Left ventricle myocardium inferior (tissue), 1 donor: ENCODE results near the gene PTPRR. TPM values are rescaled to one million over a fixed set of nuclear protein-coding genes. Genes with fewer than 3 reads are reported as not detected.

Experiments
- DNase-seq: peaks from one replicate; pipeline ENCODE4 v3.0.0-alpha.2; 2020
- H3K27ac ChIP-seq: fragments of 200-600 bp; replicated peaks from 2 replicates; pipeline ENCODE4 v1.8.0; 2021
- H3K27me3 ChIP-seq: fragments of 200-600 bp; 2 replicates; pipeline ENCODE4 v1.8.0; 2021; ENCODE audit warnings: low read depth
- H3K36me3 ChIP-seq: fragments of 200-600 bp; 2 replicates; pipeline ENCODE4 v1.8.0; 2021
- H3K4me1 ChIP-seq: fragments of 200-600 bp; 2 replicates; pipeline ENCODE4 v1.8.0; 2021
- H3K4me3 ChIP-seq: fragments of 200-600 bp; 2 replicates; pipeline ENCODE4 v1.8.0; 2021; ENCODE audit warnings: mild to moderate bottlenecking, moderate library complexity
- H3K9me3 ChIP-seq: fragments of 200-600 bp; replicated peaks from 2 replicates; pipeline ENCODE4 v1.8.0; 2021
- intact Hi-C: fragments of 100-400 bp; cut with micrococcal nuclease; formaldehyde crosslinking; loops from one replicate; pipeline ENCODE4 v1.11.0; 2022
- total RNA-seq: library from RNA; stranded (reverse); fragmentation: NEBNext Ultra II Directional; extraction: Animal tissue kit (Norgen Biotek cat#: 25700); gene quantifications from one replicate; pipeline ENCODE4 v1.2.1, GENCODE V29; 2021
- TF ChIP-seq, protein P1 (sequence below): fragments of 200-600 bp; IDR thresholded peaks from 2 replicates; pipeline ENCODE4 v1.8.0; 2021; ENCODE audit warnings: antibody characterized with exemption, mild to moderate bottlenecking, borderline replicate concordance
- donor health status: DM: no; HTN: yes; CAD: no; lungs with severe emphysema.

Gene PTPRR
- total RNA-seq, 1 donor from 2014 or later: 1.3 TPM

DNA sequence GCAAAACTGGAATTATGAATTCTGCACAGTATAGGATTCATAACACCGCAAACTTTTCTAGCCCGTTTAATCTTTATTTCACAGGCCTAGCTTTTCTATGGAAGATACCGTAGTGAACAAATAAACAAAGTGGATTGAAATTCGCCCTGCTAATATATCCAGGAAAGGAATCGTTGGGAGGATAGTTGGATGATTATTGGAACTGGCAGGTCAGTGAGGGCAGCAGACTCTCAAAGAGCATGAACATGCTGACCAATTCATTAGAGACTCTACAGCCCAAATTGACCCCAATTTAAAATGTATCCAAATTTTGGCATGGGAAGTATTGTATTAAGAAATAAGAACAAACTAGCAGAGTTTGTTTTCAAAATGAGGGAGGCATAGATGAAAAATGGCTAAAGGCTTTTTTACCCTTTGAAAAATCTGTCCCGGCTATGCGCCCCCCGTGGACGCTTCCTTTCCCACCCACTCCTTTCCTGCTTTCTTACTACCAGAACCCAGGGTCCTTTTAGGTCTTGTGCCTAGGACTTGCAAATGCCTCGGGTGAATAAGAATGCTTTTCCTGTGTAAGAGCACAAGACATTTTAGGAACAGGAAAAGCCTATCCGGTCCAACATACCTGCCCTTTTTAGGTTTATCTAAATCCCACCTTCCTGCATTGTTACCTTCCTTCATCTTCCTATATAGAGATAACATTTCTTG, 198.7 kb downstream of the PTPRR start:
- peak overlapping the region; percentile 86 for H3K27ac ChIP-seq
- TF ChIP-seq, protein P1, sequence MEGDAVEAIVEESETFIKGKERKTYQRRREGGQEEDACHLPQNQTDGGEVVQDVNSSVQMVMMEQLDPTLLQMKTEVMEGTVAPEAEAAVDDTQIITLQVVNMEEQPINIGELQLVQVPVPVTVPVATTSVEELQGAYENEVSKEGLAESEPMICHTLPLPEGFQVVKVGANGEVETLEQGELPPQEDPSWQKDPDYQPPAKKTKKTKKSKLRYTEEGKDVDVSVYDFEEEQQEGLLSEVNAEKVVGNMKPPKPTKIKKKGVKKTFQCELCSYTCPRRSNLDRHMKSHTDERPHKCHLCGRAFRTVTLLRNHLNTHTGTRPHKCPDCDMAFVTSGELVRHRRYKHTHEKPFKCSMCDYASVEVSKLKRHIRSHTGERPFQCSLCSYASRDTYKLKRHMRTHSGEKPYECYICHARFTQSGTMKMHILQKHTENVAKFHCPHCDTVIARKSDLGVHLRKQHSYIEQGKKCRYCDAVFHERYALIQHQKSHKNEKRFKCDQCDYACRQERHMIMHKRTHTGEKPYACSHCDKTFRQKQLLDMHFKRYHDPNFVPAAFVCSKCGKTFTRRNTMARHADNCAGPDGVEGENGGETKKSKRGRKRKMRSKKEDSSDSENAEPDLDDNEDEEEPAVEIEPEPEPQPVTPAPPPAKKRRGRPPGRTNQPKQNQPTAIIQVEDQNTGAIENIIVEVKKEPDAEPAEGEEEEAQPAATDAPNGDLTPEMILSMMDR: no peak
- intact Hi-C loops: loop anchor here (2.0 to 10.0 kb wide), 3 partner anchors 131 to 840 kb away; partner anchors contain the start of gene CNOT2
- no peaks in the 10 kb centered on the region for H3K36me3 ChIP-seq
- peaks cover 47% of the 10 kb centered on the region for H3K4me1 ChIP-seq
- no peaks in the 10 kb centered on the region for H3K27me3 ChIP-seq
- no peak for DNase-seq
- no peak overlapping the region for H3K4me3 ChIP-seq
- H3K9me3 ChIP-seq: no peaks in the 10 kb centered on the region

DNA sequence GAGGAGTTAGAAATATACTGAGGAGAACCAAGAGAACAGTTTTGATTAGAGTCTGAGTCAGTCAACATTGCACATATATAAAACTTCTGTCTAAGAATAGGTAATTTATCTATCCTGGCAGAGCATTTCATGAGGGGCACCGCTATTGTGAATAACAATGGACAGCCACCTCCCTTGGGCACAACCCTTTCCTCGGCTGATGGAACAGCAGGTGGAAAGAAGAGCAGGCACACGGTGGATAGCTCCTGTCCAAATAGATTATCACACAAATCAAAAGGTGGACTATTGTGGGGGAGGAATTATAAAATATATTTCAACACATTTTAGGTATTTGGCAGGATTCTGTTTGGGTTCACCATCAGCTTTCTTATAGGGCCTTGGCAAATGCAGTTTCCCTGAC, 199.3 kb downstream of the PTPRR start:
- intact Hi-C loops: loop anchor here (2.0 to 10.0 kb wide), 3 partner anchors 130 to 839 kb away; partner anchors contain the start of gene CNOT2

DNA sequence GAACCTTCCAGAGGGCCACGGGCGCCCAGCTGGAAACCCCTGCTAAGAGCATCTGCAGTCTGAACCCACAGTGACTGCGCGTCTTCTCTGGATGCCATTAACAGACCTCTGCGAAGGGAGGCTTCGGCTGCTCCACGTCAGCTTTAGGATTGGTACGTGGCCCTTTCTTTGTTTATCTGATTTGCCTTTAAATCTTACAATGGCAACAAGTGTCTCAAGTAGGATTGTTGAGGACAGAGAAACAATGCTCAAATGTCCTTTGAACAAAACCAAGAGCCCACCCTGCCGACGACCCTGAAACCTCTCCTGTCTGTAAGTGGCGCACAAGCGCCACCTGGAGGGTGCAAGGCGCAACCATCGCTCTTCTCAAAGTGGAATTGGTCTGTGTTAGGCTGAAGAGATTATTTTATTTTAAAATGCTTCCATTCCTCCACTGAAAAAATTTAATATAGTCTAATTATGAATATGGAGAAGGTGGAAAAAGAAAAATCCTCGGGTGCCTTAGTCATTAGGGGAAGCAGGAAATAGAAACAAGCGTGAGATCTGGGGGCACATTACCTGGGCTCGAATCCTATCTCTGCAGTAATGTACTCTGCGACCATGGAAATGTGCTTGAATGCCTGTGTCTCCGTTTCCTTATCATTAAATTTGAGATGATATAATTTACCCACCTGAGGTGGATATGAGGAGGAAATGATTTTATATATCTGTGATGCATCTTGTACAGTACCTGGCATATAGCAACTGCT, 200.7 kb downstream of the PTPRR start:
- Histone ChIP-seq H3K27me3 (no peaks in the 10 kb centered on the region), H3K4me1 (peaks cover 44% of the 10 kb centered on the region), H3K27ac (peak overlapping the region; percentile 86), H3K9me3 (no peaks in the 10 kb centered on the region), H3K36me3 (no peaks in the 10 kb centered on the region), H3K4me3 (peak overlapping the region; percentile 55)
- TF ChIP-seq, protein P1: peak; percentile 92
- DNase-seq: peak; percentile 23
- intact Hi-C loops: loop anchor here (2.0 to 10.0 kb wide), 3 partner anchors 129 to 838 kb away; partner anchors contain the start of gene CNOT2

More for the DNA sequence above, 199.3 kb downstream of the PTPRR start:
- Histone ChIP-seq H3K4me1 (peaks cover 47% of the 10 kb centered on the region), H3K27ac (peak overlapping the region; percentile 86), H3K4me3 (no peak overlapping the region), H3K27me3 (no peaks in the 10 kb centered on the region), H3K9me3 (no peaks in the 10 kb centered on the region), H3K36me3 (no peaks in the 10 kb centered on the region)
- DNase-seq: no peak
- TF ChIP-seq, protein P1: no peak

- Histone ChIP-seq H3K9me3 (no peaks in the 10 kb centered on the region), H3K36me3 (no peaks in the 10 kb centered on the region), H3K4me3 (peak overlapping the region; percentile 55), H3K27ac (peak overlapping the region; percentile 86), H3K27me3 (no peaks in the 10 kb centered on the region), H3K4me1 (peaks cover 36% of the 10 kb centered on the region)
- TF ChIP-seq, protein P1: no peak
- intact Hi-C loops: no loop called here
- no peak for DNase-seq
These were observed 201.5 kb downstream of the PTPRR start for GRCh38 chr12:70719071-70719470.

GRCh38 chr12:70711831-70712230, 208.7 kb downstream of the PTPRR start:
- intact Hi-C loops: no loop called here
- DNase-seq: no peak
- no peaks in the 10 kb centered on the region for H3K9me3 ChIP-seq
- no peaks in the 10 kb centered on the region for H3K4me1 ChIP-seq
- H3K4me3 ChIP-seq: no peak overlapping the region
- no peaks in the 10 kb centered on the region for H3K36me3 ChIP-seq
- TF ChIP-seq, protein P1: no peak
- no peaks in the 10 kb centered on the region for H3K27me3 ChIP-seq
- H3K27ac ChIP-seq: no peak overlapping the region
